ENCODE data around the gene ACBD6. TPM values are rescaled to one million over a fixed set of nuclear protein-coding genes. Genes with fewer than 3 reads are reported as not detected.
A peak's percentile ranks its signal among the peaks of the same experiment; 100 is the strongest.

The ACBD6 gene
- total and polyA plus RNA-seq, 2 of the 4 experiments (the other 2 are of a cell fraction): 52.5 to 59.1 TPM

- no peak for TF ChIP-seq ELK1 (IDR thresholded peaks at IDR 0.05; ENCODE audit: borderline replicate concordance, low read depth, low read length)
- peak; percentile 91 for TF ChIP-seq MAFK (IDR thresholded peaks at IDR 0.05; ENCODE audit: low read depth, low read length)
- TF ChIP-seq RAD21 (IDR thresholded peaks at IDR 0.05; ENCODE audit: low read length): no peak
- TF ChIP-seq BHLHE40 (IDR thresholded peaks at IDR 0.05; ENCODE audit: low read depth, low read length): no peak
- TF ChIP-seq MAZ (IDR thresholded peaks at IDR 0.05; ENCODE audit: borderline replicate concordance, low read depth, low read length): no peak
- TF ChIP-seq CEBPB (IDR thresholded peaks at IDR 0.05; ENCODE audit: low read depth, low read length): no peak
- in situ Hi-C loops (cut with MboI; ENCODE audit: low sequenced_read_pairs): no loop called here
- no peak overlapping the region for H2AK5ac ChIP-seq (ENCODE audit: low read depth, low read length)
- no peak overlapping the region for H4K8ac ChIP-seq (ENCODE audit: low read depth in 2 of 2, low read length in 2 of 2)
- H4K5ac ChIP-seq (ENCODE audit: low read depth, low read length): no peak overlapping the region
- H3K9me3 ChIP-seq (ENCODE audit: control insufficient read depth, insufficient read depth, low read length): no peaks in the 10 kb centered on the region
- POLR2A ChIA-PET (ENCODE audit: unreplicated experiment): no interaction called here
- no peak for ATAC-seq (ENCODE audit: low read depth)
- H3K23ac ChIP-seq (ENCODE audit: low read depth, low read length): no peak overlapping the region
- CTCF ChIA-PET: no interaction called here
- H3K4ac ChIP-seq (ENCODE audit: low read depth, low read length): no peak overlapping the region
- intact Hi-C loops (cut with micrococcal nuclease): no loop called here
- H2BK20ac ChIP-seq (ENCODE audit: low read depth, low read length): no peak overlapping the region
- no peak overlapping the region for H2AFZ ChIP-seq (replicated peaks; ENCODE audit: low read length, poor library complexity)
- H3K14ac ChIP-seq (replicated peaks; ENCODE audit: low read depth, low read length): no peak overlapping the region
- H3K56ac ChIP-seq (ENCODE audit: extremely low read depth, insufficient read depth, low read length): no peak overlapping the region
- H2AK9ac ChIP-seq (replicated peaks; ENCODE audit: low read depth, low read length, poor library complexity): no peak overlapping the region
- dilution Hi-C loops (cut with HindIII; ENCODE audit: low sequenced_read_pairs, unreplicated experiment): no loop called here
- H3K27me3 ChIP-seq (ENCODE audit: control insufficient read depth, insufficient read depth, low read length): no peaks in the 10 kb centered on the region
- WGBS, 2 experiments (ENCODE audit: extremely low coverage in 2 of 2, insufficient read length in 1 of 2): no CpG with 5 or more reads among the region's 2 CpGs
- H3K18ac ChIP-seq (ENCODE audit: low read depth, low read length): no peak overlapping the region
- H3K4me3 ChIP-seq (ENCODE audit: insufficient read depth, low read depth, low read length): no peak overlapping the region
- no TSS peak for BruUV-seq (replicated peaks)
- H3K9me1 ChIP-seq (ENCODE audit: insufficient read depth, low read length): no peaks in the 10 kb centered on the region
- no peaks in the 10 kb centered on the region for H3K36me3 ChIP-seq (ENCODE audit: control insufficient read depth, insufficient read depth, low read length)
- no peak overlapping the region for H3K9ac ChIP-seq (ENCODE audit: low read depth, low read length)
- 0 out of 2 replicates have a peak, but pooled peaks cover 3% of the 10 kb centered on the region for H3K4me1 ChIP-seq (ENCODE audit: control insufficient read depth, insufficient read depth, low read length)
- peaks cover 4 to 29% of the 10 kb centered on the region in 2 experiments; a peak in 3 of 4 replicates for H3K79me1 ChIP-seq (ENCODE audit: low read depth in 1 of 2, low read length in 2 of 2)
- no peak overlapping the region for H3K4me2 ChIP-seq (ENCODE audit: low read depth, low read length)
- DNase-seq: no peak
- H2BK120ac ChIP-seq (ENCODE audit: low read depth, low read length): no peak overlapping the region
- H4K20me1 ChIP-seq (ENCODE audit: insufficient read depth, low read length): peaks cover 14% of the 10 kb centered on the region; the same call in 1 of the 2 replicates
- H4K91ac ChIP-seq (ENCODE audit: insufficient read depth, low read depth, low read length): no peak overlapping the region
- no peak overlapping the region for H2BK5ac ChIP-seq (ENCODE audit: low read depth, low read length, poor library complexity, severe bottlenecking)
- no peak overlapping the region for H3K27ac ChIP-seq (ENCODE audit: insufficient read depth, low read length)
- H2BK15ac ChIP-seq (ENCODE audit: low read depth, low read length): no peak overlapping the region
Measured at GRCh38 chr1:180352588-180352987, 149.8 kb downstream of the ACBD6 start.
